Osteocyte (in vitro differentiated cells): ENCODE measurements around the gene PARN. TPM values are rescaled to one million over a fixed set of nuclear protein-coding genes. Genes with fewer than 3 reads are reported as not detected.
"Not testable (repeated sequence)": the region's sequence is repeated elsewhere in the genome, so short reads cannot be mapped to it uniquely, and the experiment has no call there.

Experiments
- DNase-seq: peaks from one replicate; pipeline ENCODE4 v3.0.0; 2021; ENCODE audit warnings: mixed read lengths; ENCODE audit not compliant: unreplicated experiment; ENCODE audit errors: extremely low spot score
- H3K27ac Mint-ChIP-seq: one replicate; pipeline ENCODE4 v1.8.0; 2021; ENCODE audit warnings: mild to moderate bottlenecking, mixed read lengths; ENCODE audit not compliant: unreplicated experiment
- H3K27me3 Mint-ChIP-seq: one replicate; pipeline ENCODE4 v1.8.0; 2021; ENCODE audit warnings: mixed read lengths; ENCODE audit not compliant: unreplicated experiment
- H3K36me3 Mint-ChIP-seq: one replicate; pipeline ENCODE4 v1.8.0; 2021; ENCODE audit warnings: mixed read lengths; ENCODE audit not compliant: unreplicated experiment
- H3K4me1 Mint-ChIP-seq: one replicate; pipeline ENCODE4 v1.8.0; 2021; ENCODE audit warnings: mixed read lengths; ENCODE audit not compliant: unreplicated experiment
- H3K4me3 Mint-ChIP-seq: one replicate; pipeline ENCODE4 v1.8.0; 2021; ENCODE audit warnings: mild to moderate bottlenecking, moderate library complexity, mixed read lengths; ENCODE audit not compliant: unreplicated experiment
- H3K9me3 Mint-ChIP-seq: one replicate; pipeline ENCODE4 v1.8.0; 2021; ENCODE audit warnings: mixed read lengths; ENCODE audit not compliant: unreplicated experiment
- total RNA-seq: library from RNA; stranded (reverse); gene quantifications from 2 replicates; pipeline ENCODE4 v1.2.1, GENCODE V29; 2021
- TF ChIP-seq, protein P1 (sequence below): fragments of 200-600 bp; sonication (generic); IDR thresholded peaks from 2 replicates; pipeline ENCODE4 v1.5.0; 2021; ENCODE audit warnings: antibody characterized with exemption, mild to moderate bottlenecking, moderate library complexity

Gene PARN
- total RNA-seq, 1 donor from 2014 or later: 34.2 TPM

DNA sequence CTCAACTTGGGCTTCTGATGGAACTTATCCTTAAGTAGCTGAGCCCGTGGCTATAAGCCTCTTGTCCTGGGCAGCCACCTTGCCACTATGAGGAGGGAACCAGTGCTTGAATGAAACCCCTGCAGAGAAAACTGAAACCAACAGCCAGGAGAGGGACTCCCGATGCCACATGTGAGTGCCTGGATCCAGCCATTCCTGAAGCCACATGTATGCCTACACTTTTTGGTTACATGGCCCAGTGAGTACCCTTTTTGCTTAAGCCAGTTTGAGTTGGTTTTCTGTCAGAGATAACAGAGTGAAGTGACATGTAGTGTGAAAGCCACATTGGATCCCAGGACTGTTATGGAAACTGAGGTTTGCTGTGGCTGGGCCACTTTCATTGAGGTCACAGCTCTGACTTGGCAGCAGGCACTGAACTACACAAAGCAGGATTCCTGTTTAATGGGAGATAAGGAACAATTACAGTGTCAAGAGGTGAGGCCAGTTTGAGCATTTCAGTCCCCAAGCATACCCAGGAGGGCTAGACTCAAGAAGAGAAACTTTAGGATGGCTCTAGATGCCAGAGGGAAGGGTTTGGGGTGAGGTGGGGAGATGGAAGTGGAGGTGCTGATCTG lies 222.2 kb downstream of the PARN start:
- no peak overlapping the region for H3K4me3 Mint-ChIP-seq
- no peaks in the 10 kb centered on the region for H3K36me3 Mint-ChIP-seq
- no peaks in the 10 kb centered on the region for H3K9me3 Mint-ChIP-seq

DNA sequence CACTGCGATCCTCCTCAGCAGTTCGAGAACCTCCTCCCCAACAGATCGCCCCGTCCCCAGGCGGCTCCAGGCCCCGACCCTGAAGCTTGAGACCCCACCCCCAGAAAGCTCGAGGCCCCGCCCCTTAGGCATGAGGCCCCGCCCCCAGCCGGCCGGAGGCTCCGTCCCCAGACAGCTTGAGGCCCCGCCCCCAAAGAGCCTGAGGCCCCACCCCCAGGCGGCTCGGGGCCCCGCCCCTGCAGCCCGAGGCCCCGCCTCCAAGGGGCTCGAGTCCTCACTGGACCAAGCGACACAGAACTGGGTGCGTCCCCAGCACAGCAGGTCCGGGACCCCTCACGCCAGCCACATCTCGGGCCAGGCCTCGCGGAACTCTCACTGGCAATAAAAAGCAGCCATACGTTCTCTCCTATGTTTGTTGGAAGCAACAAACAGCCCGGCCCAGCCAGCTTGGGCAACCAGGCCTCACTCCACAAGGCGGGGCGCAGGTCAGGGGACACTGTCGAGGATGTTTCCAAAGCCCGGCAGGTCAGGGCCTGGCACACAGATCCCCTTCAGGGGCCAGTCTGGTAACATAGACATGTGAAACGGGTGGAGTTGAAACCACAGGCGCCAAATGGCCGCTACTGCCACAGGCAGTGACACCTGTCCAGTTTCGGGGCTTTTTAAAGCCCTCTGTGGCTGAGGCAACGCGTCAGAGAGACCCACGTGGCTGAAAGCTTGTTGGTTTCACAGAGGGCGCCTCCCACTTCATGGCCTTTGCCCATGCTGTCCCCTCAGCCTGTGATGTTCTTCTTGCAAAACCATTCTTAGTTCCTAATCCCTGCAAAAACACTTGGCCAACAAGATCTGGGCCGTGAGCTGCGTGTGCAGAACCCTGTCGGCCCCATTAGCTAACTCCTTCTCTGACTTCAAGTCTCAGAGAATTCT lies 224.2 kb downstream of the PARN start:
- peaks cover 29% of the 10 kb centered on the region for H3K4me1 Mint-ChIP-seq
- no peaks in the 10 kb centered on the region for H3K9me3 Mint-ChIP-seq
- H3K27me3 Mint-ChIP-seq: no peaks in the 10 kb centered on the region
- H3K36me3 Mint-ChIP-seq: no peaks in the 10 kb centered on the region
- H3K4me3 Mint-ChIP-seq: no peak overlapping the region
- TF ChIP-seq, protein P1, sequence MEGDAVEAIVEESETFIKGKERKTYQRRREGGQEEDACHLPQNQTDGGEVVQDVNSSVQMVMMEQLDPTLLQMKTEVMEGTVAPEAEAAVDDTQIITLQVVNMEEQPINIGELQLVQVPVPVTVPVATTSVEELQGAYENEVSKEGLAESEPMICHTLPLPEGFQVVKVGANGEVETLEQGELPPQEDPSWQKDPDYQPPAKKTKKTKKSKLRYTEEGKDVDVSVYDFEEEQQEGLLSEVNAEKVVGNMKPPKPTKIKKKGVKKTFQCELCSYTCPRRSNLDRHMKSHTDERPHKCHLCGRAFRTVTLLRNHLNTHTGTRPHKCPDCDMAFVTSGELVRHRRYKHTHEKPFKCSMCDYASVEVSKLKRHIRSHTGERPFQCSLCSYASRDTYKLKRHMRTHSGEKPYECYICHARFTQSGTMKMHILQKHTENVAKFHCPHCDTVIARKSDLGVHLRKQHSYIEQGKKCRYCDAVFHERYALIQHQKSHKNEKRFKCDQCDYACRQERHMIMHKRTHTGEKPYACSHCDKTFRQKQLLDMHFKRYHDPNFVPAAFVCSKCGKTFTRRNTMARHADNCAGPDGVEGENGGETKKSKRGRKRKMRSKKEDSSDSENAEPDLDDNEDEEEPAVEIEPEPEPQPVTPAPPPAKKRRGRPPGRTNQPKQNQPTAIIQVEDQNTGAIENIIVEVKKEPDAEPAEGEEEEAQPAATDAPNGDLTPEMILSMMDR: no peak
- no peak overlapping the region for H3K27ac Mint-ChIP-seq
- DNase-seq: no peak

More for the DNA sequence above, 222.2 kb downstream of the PARN start:
- H3K27ac Mint-ChIP-seq: peak overlapping the region; percentile 38
- H3K27me3 Mint-ChIP-seq: no peaks in the 10 kb centered on the region
- H3K4me1 Mint-ChIP-seq: peaks cover 14% of the 10 kb centered on the region
- TF ChIP-seq, protein P1: no peak
- DNase-seq: no peak

DNA sequence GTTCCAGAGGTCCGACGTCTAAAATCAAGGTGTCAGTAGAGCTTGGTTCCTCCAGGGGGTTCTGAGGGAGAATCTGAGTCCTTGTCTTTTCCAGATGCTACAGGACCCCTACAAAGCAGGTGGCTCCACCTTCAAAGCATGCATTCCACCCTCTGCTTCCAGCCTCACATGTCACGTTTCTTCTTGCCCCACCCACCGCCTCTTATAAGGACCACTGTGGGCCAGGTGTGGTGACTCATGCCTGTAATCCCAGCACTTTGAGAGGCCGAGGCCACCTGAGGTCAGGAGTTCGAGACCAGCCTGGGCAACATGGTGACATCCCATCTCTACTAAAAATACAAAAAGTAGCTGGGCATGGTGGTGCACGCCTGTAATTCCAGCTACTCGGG lies 227.1 kb downstream of the PARN start:
- not testable (repeated sequence) for H3K27ac Mint-ChIP-seq, H3K9me3 Mint-ChIP-seq, DNase-seq, H3K36me3 Mint-ChIP-seq, H3K4me3 Mint-ChIP-seq, H3K27me3 Mint-ChIP-seq
- peaks cover 38% of the 10 kb centered on the region for H3K4me1 Mint-ChIP-seq

DNA sequence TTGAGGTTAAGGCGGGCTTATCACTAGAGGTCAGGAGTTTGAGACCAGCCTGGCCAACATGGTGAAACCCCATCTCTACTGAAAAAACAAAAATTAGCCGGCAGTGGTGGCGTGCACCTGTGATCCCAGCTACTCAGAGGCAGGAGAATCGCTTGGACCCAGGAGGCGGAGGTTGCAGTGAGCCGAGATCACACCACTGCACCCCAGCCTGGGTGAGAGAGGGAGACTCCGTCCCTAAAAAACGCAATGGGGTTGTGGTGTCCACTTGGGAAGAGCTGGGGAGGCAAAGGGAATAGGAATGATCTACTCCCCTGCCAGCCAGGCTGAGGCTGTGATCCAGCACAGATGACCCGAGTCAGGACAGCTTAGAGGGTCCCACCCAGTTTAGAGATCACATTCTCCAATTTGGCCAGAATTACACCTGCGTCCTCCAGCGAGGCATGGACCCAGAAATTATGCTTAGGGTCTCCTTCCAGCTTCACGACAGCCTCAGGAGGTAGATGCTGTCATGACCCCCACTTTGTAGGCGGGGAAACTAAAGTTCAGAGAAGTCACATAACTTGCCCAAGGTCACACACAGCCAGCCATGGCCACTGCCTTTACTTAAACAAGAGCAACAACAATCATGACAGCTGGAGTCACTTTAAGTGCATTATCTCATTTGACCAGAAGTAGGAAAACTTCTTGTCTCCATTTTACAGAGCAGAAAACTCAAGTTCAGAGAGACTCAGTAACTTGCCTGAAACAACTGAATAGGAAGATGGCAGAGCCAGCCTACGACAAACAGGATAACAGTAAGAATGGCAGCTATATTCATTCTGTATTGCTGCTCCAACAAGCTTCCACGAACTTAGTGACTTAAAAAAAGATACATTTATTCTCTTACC lies 227.7 kb downstream of the PARN start:
- H3K27ac Mint-ChIP-seq, DNase-seq, H3K9me3 Mint-ChIP-seq, H3K27me3 Mint-ChIP-seq, H3K4me3 Mint-ChIP-seq, H3K36me3 Mint-ChIP-seq: not testable (repeated sequence)
- peaks cover 37% of the 10 kb centered on the region for H3K4me1 Mint-ChIP-seq

DNA sequence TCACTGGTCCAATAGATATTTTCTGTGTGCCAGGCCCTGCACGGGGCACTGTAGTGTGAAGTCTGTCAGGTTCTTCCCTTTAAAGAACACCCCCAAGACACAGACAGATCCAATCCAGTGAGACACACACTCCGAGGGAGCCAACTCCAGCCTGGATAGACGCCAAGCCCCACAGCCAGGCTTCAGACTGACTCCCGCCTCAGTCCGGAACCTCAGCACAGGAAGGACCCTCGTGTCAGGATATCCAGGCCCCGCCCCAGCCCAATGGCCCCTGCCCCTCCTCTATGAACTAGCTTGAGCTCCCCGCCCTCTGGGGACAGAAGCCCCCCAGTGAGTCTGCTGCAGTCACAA lies 228.4 kb downstream of the PARN start:
- H3K4me1 Mint-ChIP-seq: peaks cover 37% of the 10 kb centered on the region
- H3K27ac Mint-ChIP-seq, DNase-seq, H3K4me3 Mint-ChIP-seq, H3K9me3 Mint-ChIP-seq, H3K27me3 Mint-ChIP-seq, H3K36me3 Mint-ChIP-seq: not testable (repeated sequence)

DNA sequence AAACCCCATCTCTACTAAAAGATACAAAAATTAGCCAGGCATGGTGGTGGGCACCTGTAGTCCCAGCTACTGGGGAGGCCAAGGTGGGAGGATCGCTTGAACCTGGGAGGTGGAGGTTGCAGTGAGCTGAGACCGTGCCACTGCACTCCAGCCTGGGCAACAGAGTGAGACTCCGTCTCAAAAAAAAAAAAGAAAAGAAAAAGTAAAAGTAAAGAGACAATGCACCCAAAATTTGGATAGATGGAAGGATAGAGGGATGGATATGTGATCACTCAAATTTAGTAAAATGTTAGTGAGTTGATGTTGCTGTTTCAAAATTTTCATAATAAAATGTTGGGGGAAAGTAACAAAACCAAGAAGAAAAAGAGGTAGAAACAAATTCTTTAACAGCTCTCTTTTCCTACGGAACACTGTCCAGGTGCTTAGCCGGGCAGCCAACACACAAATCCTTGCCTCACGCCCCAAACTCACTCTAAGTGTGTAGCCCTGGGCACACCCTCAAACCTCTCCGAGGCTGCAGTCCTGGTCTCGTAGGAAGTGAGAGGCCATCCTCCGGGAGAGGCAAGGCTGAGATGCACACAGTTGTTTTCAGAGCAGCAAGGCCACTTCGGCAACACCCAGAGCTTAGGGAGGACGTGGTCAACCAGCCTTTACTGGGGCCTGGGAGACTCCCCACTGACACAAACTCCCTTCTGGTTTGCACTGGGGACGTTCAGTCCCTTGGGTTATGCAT lies 228.9 kb downstream of the PARN start:
- not testable (repeated sequence) for DNase-seq, H3K4me3 Mint-ChIP-seq, H3K27me3 Mint-ChIP-seq, H3K36me3 Mint-ChIP-seq, H3K9me3 Mint-ChIP-seq
- Mint-ChIP-seq H3K4me1 (peaks cover 37% of the 10 kb centered on the region), H3K27ac (peak overlapping the region; percentile 63)
